Measurements from ENCODE around the gene STK25. TPM values are rescaled to one million over a fixed set of nuclear protein-coding genes. Genes with fewer than 3 reads are reported as not detected.

Gene STK25
- total and polyA plus RNA-seq, 2 of the 8 experiments (the other 6 are each of a cell fraction or from before 2014, with no cell fraction given) = 159 to 546 TPM

GRCh38 chr2:241535871-241536655, 27.7 kb upstream of the STK25 start (continued):
- no peak for TF ChIP-seq CHD7 (IDR thresholded peaks at IDR 0.05; ENCODE audit: insufficient replicate concordance, low read length)
- no peak for TF ChIP-seq PHF8 (conservative IDR thresholded peaks at IDR 0.05; ENCODE audit: low read depth, low read length)
- no peak for TF ChIP-seq MAFK (IDR thresholded peaks at IDR 0.05; ENCODE audit: low read depth, low read length)
- no peak for TF ChIP-seq ZNF274 (IDR thresholded peaks at IDR 0.05; ENCODE audit: borderline replicate concordance, extremely low read depth, low read length)
- TF ChIP-seq SIN3A (conservative IDR thresholded peaks at IDR 0.05 in 1 of 2, IDR thresholded peaks at IDR 0.05 in 1 of 2; ENCODE audit: low read depth in 1 of 2, low read length in 2 of 2) = no peak
- TF ChIP-seq TCF12 (IDR thresholded peaks at IDR 0.05; ENCODE audit: low read depth, low read length) = no peak
- no peak for TF ChIP-seq ATF2 (IDR thresholded peaks at IDR 0.05; ENCODE audit: low read length)
- no peak for TF ChIP-seq BRCA1 (IDR thresholded peaks at IDR 0.05; ENCODE audit: low read depth, low read length)
